ENCODE measurements around the gene NELFB.

DNA sequence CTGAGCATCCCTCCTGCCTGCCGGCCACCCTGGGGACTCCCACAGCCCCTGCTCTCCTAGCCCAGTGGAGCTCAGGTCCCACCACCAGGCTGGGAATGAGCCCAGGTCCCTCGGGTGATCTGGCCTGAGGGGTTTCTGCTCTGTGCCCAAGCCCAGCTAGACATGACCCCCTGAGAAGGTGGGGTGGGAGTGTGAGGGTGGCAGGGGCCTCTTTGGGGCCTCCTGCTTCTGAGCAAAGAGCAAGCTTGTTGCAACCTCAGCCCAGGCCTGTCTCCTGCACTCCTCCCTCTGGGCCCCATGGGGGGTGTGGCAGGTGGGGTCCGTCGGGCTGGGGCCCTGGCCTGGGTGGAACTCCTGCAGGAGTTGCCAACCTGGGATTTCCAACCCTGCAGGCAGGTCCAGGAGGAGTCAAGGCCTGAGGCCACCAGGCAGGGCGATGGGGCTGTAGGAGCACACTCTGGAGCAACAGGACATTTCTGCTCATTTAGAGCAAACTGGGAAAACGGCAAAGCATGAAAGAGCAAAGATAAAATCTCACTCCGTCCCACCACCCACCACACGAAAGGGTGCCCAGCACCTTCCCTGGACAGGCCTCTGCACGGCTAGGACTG lies 58.3 kb downstream of the NELFB start:
- no peak for TF ChIP-seq EZH2 (IDR thresholded peaks at IDR 0.05; ENCODE audit: borderline replicate concordance, low read depth, low read length, poor library complexity, severe bottlenecking)
- TF ChIP-seq CTCF (conservative IDR thresholded peaks at IDR 0.05; ENCODE audit: low read depth, low read length): no peak
